Panc1 (cell line): Measurements from ENCODE around the gene SLC38A4. TPM values are rescaled to one million over a fixed set of nuclear protein-coding genes. Genes with fewer than 3 reads are reported as not detected.

Experiments
- ATAC-seq: fragments of 200-7000 bp; cut with Tn5 transposase; 2 replicates; pipeline ENCODE4 v1.9.1; 2020; ENCODE audit warnings: mild to moderate bottlenecking, moderate library complexity
- BruUV-seq: library from RNA; stranded (reverse); fragments of 400-500 nt; replicated peaks from 2 replicates; lab custom pipeline; 2021; lab: Mats Ljungman, UMichigan
- CTCF ChIA-PET: fragments of 300-600 bp; sonication (Branson Sonifier 250); formaldehyde crosslinking; loops from one replicate; lab custom pipeline; 2022; ENCODE audit warnings: antibody characterized with exemption; lab: Charles Lee
- POLR2A ChIA-PET: fragments of 300-600 bp; sonication (Branson Sonifier 250); formaldehyde crosslinking; loops from one replicate; lab custom pipeline; 2022; ENCODE audit warnings: antibody characterized with exemption; lab: Charles Lee
- DNase-seq: peaks from one replicate; pipeline ENCODE4 v3.0.0-alpha.2; 2010; ENCODE audit warnings: low read depth, low spot score
- H3K27ac ChIP-seq: 2 replicates; pipeline ENCODE4 v1.5.1; 2011; ENCODE audit warnings: mild to moderate bottlenecking, low read length, inconsistent platforms
- H3K27me3 ChIP-seq: fragments of 200-500 bp; sonication (Bioruptor generic); 2 replicates; pipeline ENCODE4 v1.6.0; 2014; ENCODE audit warnings: low read length, inconsistent platforms; ENCODE audit not compliant: control insufficient read depth, insufficient read depth
- H3K36me3 ChIP-seq: fragments of 200-500 bp; sonication (Bioruptor generic); 2 replicates; pipeline ENCODE4 v1.5.1; 2014; ENCODE audit warnings: inconsistent platforms, mild to moderate bottlenecking, low read length, moderate library complexity; ENCODE audit not compliant: control insufficient read depth, insufficient read depth
- H3K4me1 ChIP-seq: 2 replicates; pipeline ENCODE4 v1.5.1; 2011; ENCODE audit warnings: inconsistent platforms, mild to moderate bottlenecking, low read length, moderate library complexity; ENCODE audit not compliant: control insufficient read depth, insufficient read depth
- H3K4me3 ChIP-seq, 2 experiments: 2 replicates each; pipeline ENCODE4 v1.5.1; 2011 to 2012; ENCODE audit warnings: low read depth in 2 of 2, low read length in 2 of 2, mild to moderate bottlenecking in 2 of 2, inconsistent platforms in 1 of 2, moderate library complexity in 1 of 2
- H3K9me3 ChIP-seq: fragments of 200-500 bp; sonication (Bioruptor generic); 2 replicates; pipeline ENCODE4 v1.5.1; 2014; ENCODE audit warnings: low read depth, mild to moderate bottlenecking, inconsistent platforms, low read length, moderate library complexity; ENCODE audit not compliant: control insufficient read depth, insufficient read depth
- CTCF ChIP-seq: fragments of 450-650 bp; IDR thresholded peaks from 2 replicates; pipeline ENCODE4 v1.5.1; 2017; ENCODE audit warnings: mild to moderate bottlenecking
- POLR2AphosphoS5 ChIP-seq: IDR thresholded peaks from 2 replicates; pipeline ENCODE4 v1.6.1; 2012; ENCODE audit warnings: mild to moderate bottlenecking, low read depth, low read length, moderate library complexity
- SIN3A ChIP-seq: IDR thresholded peaks from 2 replicates; pipeline ENCODE4 v1.6.1; 2012; ENCODE audit warnings: low read depth, mild to moderate bottlenecking, low read length, moderate library complexity, borderline replicate concordance; ENCODE audit not compliant: insufficient read depth
- TCF7L2 ChIP-seq: IDR thresholded peaks from 2 replicates; pipeline ENCODE4 v1.6.1; 2011; ENCODE audit warnings: mild to moderate bottlenecking, low read depth, low read length, inconsistent platforms
- in situ Hi-C: cut with HindIII; loops from 2 replicates; pipeline ENCODE4 v1.10.0; 2016; ENCODE audit warnings: low sequenced_read_pairs, low pct_unique_long_range_greater_than_20kb
- intact Hi-C: fragments of 100-400 bp; cut with micrococcal nuclease; formaldehyde crosslinking; loops from one replicate; pipeline ENCODE4 v1.10.0; 2022; ENCODE audit not compliant: unreplicated experiment
- total RNA-seq: library from RNA; stranded (reverse); gene quantifications from one replicate; pipeline ENCODE4 v1.2.1, GENCODE V29; 2021; ENCODE audit not compliant: unreplicated experiment
- TF ChIP-seq, protein P1 (sequence below), 2 experiments: IDR thresholded peaks; 2 replicates each; pipeline ENCODE4 v1.6.1; 2011 to 2012; ENCODE audit warnings: low read depth in 2 of 2, control low read depth in 1 of 2, low read length in 1 of 2, mild to moderate bottlenecking in 1 of 2, moderate library complexity in 1 of 2; ENCODE audit not compliant: insufficient read depth in 1 of 2

SLC38A4 gene
- total RNA-seq, 1 experiment from 2014 or later = 2.5 TPM

- TF ChIP-seq SIN3A (no peak), TCF7L2 (no peak), POLR2AphosphoS5 (no peak)
- TF ChIP-seq, protein P1, sequence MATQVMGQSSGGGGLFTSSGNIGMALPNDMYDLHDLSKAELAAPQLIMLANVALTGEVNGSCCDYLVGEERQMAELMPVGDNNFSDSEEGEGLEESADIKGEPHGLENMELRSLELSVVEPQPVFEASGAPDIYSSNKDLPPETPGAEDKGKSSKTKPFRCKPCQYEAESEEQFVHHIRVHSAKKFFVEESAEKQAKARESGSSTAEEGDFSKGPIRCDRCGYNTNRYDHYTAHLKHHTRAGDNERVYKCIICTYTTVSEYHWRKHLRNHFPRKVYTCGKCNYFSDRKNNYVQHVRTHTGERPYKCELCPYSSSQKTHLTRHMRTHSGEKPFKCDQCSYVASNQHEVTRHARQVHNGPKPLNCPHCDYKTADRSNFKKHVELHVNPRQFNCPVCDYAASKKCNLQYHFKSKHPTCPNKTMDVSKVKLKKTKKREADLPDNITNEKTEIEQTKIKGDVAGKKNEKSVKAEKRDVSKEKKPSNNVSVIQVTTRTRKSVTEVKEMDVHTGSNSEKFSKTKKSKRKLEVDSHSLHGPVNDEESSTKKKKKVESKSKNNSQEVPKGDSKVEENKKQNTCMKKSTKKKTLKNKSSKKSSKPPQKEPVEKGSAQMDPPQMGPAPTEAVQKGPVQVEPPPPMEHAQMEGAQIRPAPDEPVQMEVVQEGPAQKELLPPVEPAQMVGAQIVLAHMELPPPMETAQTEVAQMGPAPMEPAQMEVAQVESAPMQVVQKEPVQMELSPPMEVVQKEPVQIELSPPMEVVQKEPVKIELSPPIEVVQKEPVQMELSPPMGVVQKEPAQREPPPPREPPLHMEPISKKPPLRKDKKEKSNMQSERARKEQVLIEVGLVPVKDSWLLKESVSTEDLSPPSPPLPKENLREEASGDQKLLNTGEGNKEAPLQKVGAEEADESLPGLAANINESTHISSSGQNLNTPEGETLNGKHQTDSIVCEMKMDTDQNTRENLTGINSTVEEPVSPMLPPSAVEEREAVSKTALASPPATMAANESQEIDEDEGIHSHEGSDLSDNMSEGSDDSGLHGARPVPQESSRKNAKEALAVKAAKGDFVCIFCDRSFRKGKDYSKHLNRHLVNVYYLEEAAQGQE (IDR thresholded peaks at IDR 0.05; ENCODE audit: insufficient read depth in 1 of 2, low read depth in 2 of 2, low read length in 1 of 2) = no peak
- in situ Hi-C loops (no loop called here), intact Hi-C loops (no loop called here)
- no peaks in the 10 kb centered on the region for H3K36me3 ChIP-seq
- H3K27me3 ChIP-seq = no peaks in the 10 kb centered on the region; the same call in 1 of the 2 replicates
- H3K27ac ChIP-seq = no peak overlapping the region
- DNase-seq (no peak), ATAC-seq (no peak)
- POLR2A ChIA-PET = no interaction called here
- H3K9me3 ChIP-seq = no peaks in the 10 kb centered on the region
- BruUV-seq = no TSS peak
- H3K4me3 ChIP-seq = no peak overlapping the region
- no peaks in the 10 kb centered on the region for H3K4me1 ChIP-seq
- CTCF ChIA-PET = no interaction called here
These were observed 10.0 kb upstream of the SLC38A4 start for GRCh38 chr12:46835785-46836184.

DNA sequence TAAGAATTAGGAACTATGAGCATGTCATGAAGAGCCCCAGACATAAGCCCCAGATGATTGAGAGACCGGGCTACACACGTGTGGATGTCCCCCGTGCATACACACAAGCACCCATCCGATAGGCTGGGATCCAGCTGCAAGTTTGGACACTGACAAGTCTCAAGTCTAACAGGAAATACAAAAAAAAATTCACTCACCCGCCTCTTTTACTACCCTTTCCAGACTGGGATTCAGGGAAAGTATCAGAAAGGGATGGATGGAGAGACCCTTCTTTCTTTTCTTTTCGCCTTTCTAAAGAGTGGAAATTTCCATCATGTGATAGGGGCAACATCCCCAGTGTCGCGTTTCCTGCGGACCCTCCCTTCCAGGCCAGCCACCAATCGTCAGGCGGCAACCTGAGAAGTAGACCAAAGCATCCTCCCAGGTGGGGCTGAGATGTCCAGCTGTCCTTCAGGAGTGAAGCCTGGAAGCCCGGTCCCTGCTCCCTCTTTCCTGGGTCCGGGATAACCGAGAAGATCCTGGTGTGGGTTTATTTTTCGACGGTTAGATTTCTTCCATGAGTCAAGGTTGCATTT lies 6.4 kb upstream of the SLC38A4 start:
- H3K4me1 ChIP-seq = no peaks in the 10 kb centered on the region
- no peak for DNase-seq
- BruUV-seq = no TSS peak
- ATAC-seq = no peak
- TF ChIP-seq TCF7L2 (no peak), CTCF (no peak), POLR2AphosphoS5 (no peak), SIN3A (no peak)
- TF ChIP-seq, protein P1 (IDR thresholded peaks at IDR 0.05; ENCODE audit: insufficient read depth in 1 of 2, low read depth in 2 of 2, low read length in 1 of 2) = no peak
- intact Hi-C loops = no loop called here
- H3K27me3 ChIP-seq = no peaks in the 10 kb centered on the region
- no peak overlapping the region; a peak in 1 of 4 replicates for H3K4me3 ChIP-seq
- ChIA-PET POLR2A (no interaction called here), CTCF (no interaction called here)
- H3K36me3 ChIP-seq = no peaks in the 10 kb centered on the region
- no peak overlapping the region for H3K27ac ChIP-seq
- in situ Hi-C loops = no loop called here
- H3K9me3 ChIP-seq = no peaks in the 10 kb centered on the region
